ENCODE measurements around the gene NAV3.

- TF ChIP-seq CTCF (IDR thresholded peaks at IDR 0.05) (peak in 5 of 6 experiments; percentile 21 to 64 (median 33)), POLR2A (IDR thresholded peaks at IDR 0.05) (no peak), EP300 (IDR thresholded peaks at IDR 0.05) (no peak), POLR2AphosphoS5 (IDR thresholded peaks at IDR 0.05) (no peak)
Observed at GRCh38 chr12:78146365-78146772, 315.7 kb downstream of the NAV3 start.
